GM18861 (cell line): Measurements from ENCODE around the gene GFOD2.
"Not testable (repeated sequence)": the region's sequence is repeated elsewhere in the genome, so short reads cannot be mapped to it uniquely, and the experiment has no call there.

Experiments used
- ATAC-seq: cut with Tn5 transposase; IDR thresholded peaks from one replicate; pipeline ENCODE4 v1.9.1; 2021; ENCODE audit not compliant: unreplicated experiment

GFOD2 gene

GRCh38 chr16:67707210-67707609, 11.9 kb downstream of the GFOD2 start:
- no peak for ATAC-seq

GRCh38 chr16:67704110-67704509, 15.0 kb downstream of the GFOD2 start:
- ATAC-seq = no peak

GRCh38 chr16:67703626-67704025, 15.5 kb downstream of the GFOD2 start:
- no peak for ATAC-seq

- ATAC-seq = no peak
These were observed 17.0 kb downstream of the GFOD2 start for GRCh38 chr16:67702130-67702529.

GRCh38 chr16:67701420-67701819, 17.7 kb downstream of the GFOD2 start:
- ATAC-seq = no peak

GRCh38 chr16:67699265-67699664, 19.9 kb downstream of the GFOD2 start:
- no peak for ATAC-seq

- ATAC-seq = no peak
These were observed 21.5 kb downstream of the GFOD2 start for GRCh38 chr16:67697422-67698185.

GRCh38 chr16:67694611-67695010, 24.5 kb downstream of the GFOD2 start:
- ATAC-seq = no peak

- not testable (repeated sequence) for ATAC-seq
These were observed 25.4 kb downstream of the GFOD2 start for GRCh38 chr16:67693517-67694285.

- ATAC-seq = no peak
These were observed 33.6 kb downstream of the GFOD2 start for GRCh38 chr16:67685388-67686112.

- no peak for ATAC-seq
These were observed 35.3 kb downstream of the GFOD2 start for GRCh38 chr16:67683767-67684166.

GRCh38 chr16:67679935-67680897, 38.9 kb downstream of the GFOD2 start:
- ATAC-seq = no peak

- no peak for ATAC-seq
These were observed 40.6 kb downstream of the GFOD2 start for GRCh38 chr16:67678354-67679023.

- ATAC-seq = no peak
These were observed 41.4 kb downstream of the GFOD2 start for GRCh38 chr16:67677712-67678111.

- no peak for ATAC-seq
These were observed 42.2 kb downstream of the GFOD2 start for GRCh38 chr16:67676939-67677338.

- no peak for ATAC-seq
These were observed 42.6 kb downstream of the GFOD2 start for GRCh38 chr16:67676516-67676915.

GRCh38 chr16:67675999-67676398, 43.1 kb downstream of the GFOD2 start:
- no peak for ATAC-seq

GRCh38 chr16:67675579-67675935, 43.6 kb downstream of the GFOD2 start:
- no peak for ATAC-seq

GRCh38 chr16:67674851-67675578, 44.1 kb downstream of the GFOD2 start:
- ATAC-seq = no peak
